H1 (cell line): Measurements from ENCODE around the gene DNAI1. TPM values are rescaled to one million over a fixed set of nuclear protein-coding genes. Genes with fewer than 3 reads are reported as not detected.

Experiments used
- CTCF ChIA-PET: fragments of 300-600 bp; sonication (Branson Sonifier 250); formaldehyde crosslinking; loops from one replicate; lab custom pipeline; 2021; ENCODE audit not compliant: partially characterized antibody; lab: Charles Lee
- POLR2A ChIA-PET: fragments of 300-600 bp; sonication (Branson Sonifier 250); formaldehyde crosslinking; loops from one replicate; lab custom pipeline; 2021; ENCODE audit warnings: inconsistent platforms; ENCODE audit not compliant: partially characterized antibody; lab: Charles Lee
- DNase-seq, 2 experiments: peaks; one replicate each; pipeline versions ENCODE4 v3.0.0 to v3.0.0-alpha.2; 2010 to 2022; ENCODE audit warnings: low spot score in 2 of 2, low read depth in 1 of 2, mixed read lengths in 1 of 2
- FAIRE-seq: peaks from 2 replicates; lab custom pipeline; 2011; peaks lifted over from hg19 to GRCh38; lab: Jason Lieb, UNC
- H2AFZ ChIP-seq: 2 replicates; pipeline ENCODE4 v1.8.1; 2012; ENCODE audit warnings: low read length, inconsistent platforms
- H2AK5ac ChIP-seq: 2 replicates; pipeline ENCODE4 v1.6.1; 2013; ENCODE audit warnings: low read depth, low read length
- H2BK120ac ChIP-seq: replicated peaks from 2 replicates; pipeline ENCODE3; 2013; ENCODE audit warnings: low read depth, low read length, inconsistent platforms
- H2BK12ac ChIP-seq: 2 replicates; pipeline ENCODE4 v1.6.1; 2013; ENCODE audit warnings: low read depth, low read length
- H2BK15ac ChIP-seq: 2 replicates; pipeline ENCODE4 v1.6.1; 2013; ENCODE audit warnings: low read length
- H2BK20ac ChIP-seq: 2 replicates; pipeline ENCODE4 v1.6.1; 2013; ENCODE audit warnings: low read length
- H2BK5ac ChIP-seq: 2 replicates; pipeline ENCODE4 v1.6.1; 2013; ENCODE audit warnings: low read depth, low read length
- H3K14ac ChIP-seq: 2 replicates; pipeline ENCODE4 v1.6.1; 2013; ENCODE audit warnings: inconsistent platforms; ENCODE audit not compliant: insufficient read length
- H3K18ac ChIP-seq: 2 replicates; pipeline ENCODE4 v1.6.1; 2013; ENCODE audit warnings: low read length; ENCODE audit errors: extremely low read depth
- H3K23ac ChIP-seq: 2 replicates; pipeline ENCODE4 v1.6.1; 2013; ENCODE audit warnings: inconsistent platforms; ENCODE audit not compliant: insufficient read length
- H3K23me2 ChIP-seq: 2 replicates; pipeline ENCODE4 v1.6.1; 2013; ENCODE audit warnings: low read depth, low read length
- H3K27ac ChIP-seq: 2 replicates; pipeline ENCODE4 v1.6.1; 2011; ENCODE audit warnings: low read depth, low read length, inconsistent platforms
- H3K27me3 ChIP-seq, 4 experiments: replicated peaks in 1 of 4; 1 replicate in 1 of 4; 2 replicates in 3 of 4; pipeline versions ENCODE4 v1.6.1 to v1.8.1; 2011 to 2013; ENCODE audit warnings: low read length in 3 of 4, mild to moderate bottlenecking in 3 of 4, inconsistent platforms in 2 of 4, mixed read lengths in 2 of 4, moderate library complexity in 1 of 4; ENCODE audit not compliant: control insufficient read depth in 3 of 4, insufficient read depth in 3 of 4; ENCODE audit errors: extremely low read depth in 1 of 4
- H3K36me3 ChIP-seq, 4 experiments: 2 replicates each; pipeline versions ENCODE4 v1.6.1 to v1.8.1; 2011 to 2013; ENCODE audit warnings: mild to moderate bottlenecking in 4 of 4, low read length in 3 of 4, moderate library complexity in 2 of 4, control low read depth in 1 of 4, inconsistent platforms in 1 of 4; ENCODE audit not compliant: insufficient read depth in 4 of 4, control insufficient read depth in 2 of 4
- H3K4ac ChIP-seq: replicated peaks from 2 replicates; pipeline ENCODE3; 2013; ENCODE audit warnings: low read length, low read depth, mixed read lengths, inconsistent platforms; ENCODE audit not compliant: insufficient read length
- H3K4me1 ChIP-seq, 4 experiments: replicated peaks in 1 of 4; 1 replicate in 1 of 4; 2 replicates in 3 of 4; pipeline versions ENCODE4 v1.6.1 to v1.8.1; 2011 to 2013; ENCODE audit warnings: low read length in 3 of 4, inconsistent platforms in 2 of 4, mixed read lengths in 1 of 4; ENCODE audit not compliant: insufficient read depth in 4 of 4, control insufficient read depth in 3 of 4
- H3K4me2 ChIP-seq, 2 experiments: 2 replicates each; pipeline versions ENCODE4 v1.6.1 to v1.8.1; 2011 to 2013; ENCODE audit warnings: low read depth in 2 of 2, low read length in 2 of 2, control low read depth in 1 of 2, inconsistent platforms in 1 of 2, mild to moderate bottlenecking in 1 of 2; ENCODE audit not compliant: insufficient read depth in 1 of 2
- H3K4me3 ChIP-seq, 4 experiments: fragments of 200-600, 300-600 bp in 1 of 4; sonication (generic), shearing (Covaris generic), sonication (Bioruptor Twin) in 1 of 4; 2 replicates each; pipeline versions ENCODE4 v1.5.1 to v1.8.1; 2011 to 2016; ENCODE audit warnings: low read length in 4 of 4, low read depth in 3 of 4, control low read depth in 2 of 4, inconsistent platforms in 2 of 4, mild to moderate bottlenecking in 2 of 4, mixed read lengths in 1 of 4, moderate library complexity in 1 of 4; ENCODE audit not compliant: insufficient read depth in 2 of 4; ENCODE audit errors: extremely low read depth in 1 of 4
- H3K56ac ChIP-seq: replicated peaks from 2 replicates; pipeline ENCODE3; 2013; ENCODE audit warnings: low read depth, mild to moderate bottlenecking, mixed read lengths, low read length, inconsistent platforms; ENCODE audit not compliant: insufficient read length
- H3K79me1 ChIP-seq: 2 replicates; pipeline ENCODE4 v1.6.1; 2013; ENCODE audit warnings: low read depth, low read length, control low read depth
- H3K79me2 ChIP-seq, 2 experiments: 2 replicates each; pipeline versions ENCODE4 v1.6.1 to v1.8.1; 2012 to 2013; ENCODE audit warnings: low read length in 2 of 2, mild to moderate bottlenecking in 2 of 2, inconsistent platforms in 1 of 2; ENCODE audit not compliant: insufficient read depth in 2 of 2, control insufficient read depth in 1 of 2
- H3K9ac ChIP-seq, 4 experiments: replicated peaks in 1 of 4; 1 replicate in 1 of 4; 2 replicates in 3 of 4; pipeline versions ENCODE4 v1.6.1 to v1.8.1; 2011 to 2013; ENCODE audit warnings: low read depth in 3 of 4, low read length in 3 of 4, control low read depth in 2 of 4, mild to moderate bottlenecking in 2 of 4, moderate library complexity in 2 of 4, inconsistent platforms in 1 of 4; ENCODE audit errors: extremely low read depth in 1 of 4
- H3K9me3 ChIP-seq, 2 experiments: 2 replicates each; pipeline versions ENCODE4 v1.6.1 to v1.8.1; 2012 to 2013; ENCODE audit warnings: mild to moderate bottlenecking in 2 of 2, moderate library complexity in 2 of 2, control low read depth in 1 of 2, inconsistent platforms in 1 of 2, low read depth in 1 of 2, low read length in 1 of 2, mixed read lengths in 1 of 2; ENCODE audit not compliant: insufficient read depth in 2 of 2
- H4K20me1 ChIP-seq, 2 experiments: replicated peaks in 1 of 2; 2 replicates each; pipeline versions ENCODE3 to v1.8.1; 2011 to 2013; ENCODE audit warnings: inconsistent platforms in 2 of 2, low read length in 2 of 2, mild to moderate bottlenecking in 1 of 2; ENCODE audit not compliant: insufficient read depth in 2 of 2, control insufficient read depth in 1 of 2
- H4K5ac ChIP-seq: 2 replicates; pipeline ENCODE4 v1.6.1; 2013; ENCODE audit warnings: low read length, low read depth, mixed read lengths, inconsistent platforms; ENCODE audit not compliant: insufficient read length
- H4K8ac ChIP-seq: 2 replicates; pipeline ENCODE4 v1.8.0; 2013; ENCODE audit warnings: mild to moderate bottlenecking, moderate library complexity, low read length, inconsistent platforms; ENCODE audit not compliant: insufficient read depth; ENCODE audit errors: extremely low read depth
- H4K91ac ChIP-seq: replicated peaks from 2 replicates; pipeline ENCODE3; 2013; ENCODE audit warnings: low read length, mixed read lengths, inconsistent platforms; ENCODE audit not compliant: insufficient read length
- ATF2 ChIP-seq: IDR thresholded peaks from 2 replicates; pipeline ENCODE4 v1.6.1; 2012; ENCODE audit warnings: low read length, inconsistent platforms
- RAD21 ChIP-seq, 2 experiments: IDR thresholded peaks in 1 of 2; conservative IDR thresholded peaks in 1 of 2; 2 replicates each; pipeline ENCODE4 v1.6.1; 2011; ENCODE audit warnings: low read depth in 2 of 2, low read length in 2 of 2, improper control_type of control experiment in 1 of 2, inconsistent platforms in 1 of 2, mild to moderate bottlenecking in 1 of 2, moderate library complexity in 1 of 2
- RXRA ChIP-seq: IDR thresholded peaks from 2 replicates; pipeline ENCODE4 v1.6.1; 2011; ENCODE audit warnings: low read depth, mild to moderate bottlenecking, low read length, moderate library complexity; ENCODE audit not compliant: insufficient read depth
- TEAD4 ChIP-seq: IDR thresholded peaks from 2 replicates; pipeline ENCODE4 v1.6.1; 2012; ENCODE audit warnings: low read depth, low read length, inconsistent platforms, mixed read lengths
- WGBS, 2 experiments: shearing (Covaris generic) in 1 of 2; methylation state at CpG; one replicate each; pipeline versions ENCODE4 v1.1.6 to v1.1.7; 2013 to 2015; ENCODE audit warnings: low lambda C conversion rate in 2 of 2, mixed read lengths in 2 of 2, inconsistent platforms in 1 of 2, low coverage in 1 of 2, missing lambda C conversion rate in 1 of 2; ENCODE audit not compliant: insufficient replicate concordance in 2 of 2, insufficient coverage in 1 of 2, insufficient read length in 1 of 2; ENCODE audit errors: extremely low coverage in 1 of 2, missing lambda C conversion rate in 1 of 2; 5-methylcytosine and 5-hydroxymethylcytosine counted together
- polyA plus RNA-seq, 7 experiments: library from polyadenylated mRNA; depleted of rRNA in 3 of 7; stranded (reverse) in 5 of 7; unstranded in 2 of 7; fragments of >200 nt in 5 of 7; fragments of 200-250 nt in 2 of 7; gene quantifications; 1 replicate in 5 of 7; 2 replicates in 1 of 7; 4 replicates in 1 of 7; pipeline versions ENCODE4 v1.2.1 to v1.2.3, GENCODE V29; 2011 to 2013; ENCODE audit warnings: missing spikeins in 2 of 7, mixed read lengths in 2 of 7
- total RNA-seq: library from RNA; stranded (reverse); fragmentation: NEBNext Ultra II Directional; extraction: Animal tissue kit (Norgen Biotek cat#: 25700); gene quantifications from 2 replicates; pipeline ENCODE4 v1.2.1, GENCODE V29; 2021
- TF ChIP-seq, protein P1 (sequence below): IDR thresholded peaks from 2 replicates; pipeline ENCODE4 v1.6.1; 2012; ENCODE audit warnings: inconsistent platforms
- TF ChIP-seq, protein P2 (sequence below), 3 experiments: IDR thresholded peaks; 1 replicate in 2 of 3; 2 replicates in 1 of 3; pipeline versions ENCODE4 v1.5.1 to v1.6.1; 2011; ENCODE audit warnings: low read length in 3 of 3, mild to moderate bottlenecking in 3 of 3, inconsistent platforms in 2 of 3, low read depth in 1 of 3, moderate library complexity in 1 of 3; ENCODE audit not compliant: insufficient read depth in 1 of 3; ENCODE audit errors: control extremely low read depth in 1 of 3

The DNAI1 gene
- total and polyA plus RNA-seq, 2 of the 8 experiments (the other 6 are each of a cell fraction or from before 2014, with no cell fraction given) = 0.37 to 0.54 TPM

GRCh38 chr9:34426347-34427074 is 32.1 kb upstream of the DNAI1 start:
- POLR2A ChIA-PET = no interaction called here
- no peak for FAIRE-seq
- TF ChIP-seq TEAD4 = peak; percentile 61; the same call in 1 of the 2 replicates
- TF ChIP-seq, protein P1, sequence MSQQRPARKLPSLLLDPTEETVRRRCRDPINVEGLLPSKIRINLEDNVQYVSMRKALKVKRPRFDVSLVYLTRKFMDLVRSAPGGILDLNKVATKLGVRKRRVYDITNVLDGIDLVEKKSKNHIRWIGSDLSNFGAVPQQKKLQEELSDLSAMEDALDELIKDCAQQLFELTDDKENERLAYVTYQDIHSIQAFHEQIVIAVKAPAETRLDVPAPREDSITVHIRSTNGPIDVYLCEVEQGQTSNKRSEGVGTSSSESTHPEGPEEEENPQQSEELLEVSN = no peak
- no peak for TF ChIP-seq ATF2
- TF ChIP-seq, protein P2, sequence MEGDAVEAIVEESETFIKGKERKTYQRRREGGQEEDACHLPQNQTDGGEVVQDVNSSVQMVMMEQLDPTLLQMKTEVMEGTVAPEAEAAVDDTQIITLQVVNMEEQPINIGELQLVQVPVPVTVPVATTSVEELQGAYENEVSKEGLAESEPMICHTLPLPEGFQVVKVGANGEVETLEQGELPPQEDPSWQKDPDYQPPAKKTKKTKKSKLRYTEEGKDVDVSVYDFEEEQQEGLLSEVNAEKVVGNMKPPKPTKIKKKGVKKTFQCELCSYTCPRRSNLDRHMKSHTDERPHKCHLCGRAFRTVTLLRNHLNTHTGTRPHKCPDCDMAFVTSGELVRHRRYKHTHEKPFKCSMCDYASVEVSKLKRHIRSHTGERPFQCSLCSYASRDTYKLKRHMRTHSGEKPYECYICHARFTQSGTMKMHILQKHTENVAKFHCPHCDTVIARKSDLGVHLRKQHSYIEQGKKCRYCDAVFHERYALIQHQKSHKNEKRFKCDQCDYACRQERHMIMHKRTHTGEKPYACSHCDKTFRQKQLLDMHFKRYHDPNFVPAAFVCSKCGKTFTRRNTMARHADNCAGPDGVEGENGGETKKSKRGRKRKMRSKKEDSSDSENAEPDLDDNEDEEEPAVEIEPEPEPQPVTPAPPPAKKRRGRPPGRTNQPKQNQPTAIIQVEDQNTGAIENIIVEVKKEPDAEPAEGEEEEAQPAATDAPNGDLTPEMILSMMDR (IDR thresholded peaks at IDR 0.05; ENCODE audit: control extremely low read depth in 1 of 3, insufficient read depth in 1 of 3, low read depth in 1 of 3, low read length in 3 of 3) = peak; percentile 12 to 24 (median 13); a peak in 3 of 4 replicates
- peak in 1 of 2 experiments; percentile 23; a peak in 1 of 4 replicates for TF ChIP-seq RAD21 (IDR thresholded peaks at IDR 0.05 in 1 of 2, conservative IDR thresholded peaks at IDR 0.05 in 1 of 2; ENCODE audit: low read depth in 2 of 2, low read length in 2 of 2)
- no peak for TF ChIP-seq RXRA

More at GRCh38 chr9:34426347-34427074, 32.1 kb upstream of the DNAI1 start:
- no peak overlapping the region for H3K18ac ChIP-seq
- H4K91ac ChIP-seq = no peak overlapping the region
- no peak overlapping the region for H2BK120ac ChIP-seq
- H4K20me1 ChIP-seq = peaks cover 0 to 8% of the 10 kb centered on the region in 2 experiments
- no peaks in the 10 kb centered on the region for H3K9me3 ChIP-seq
- no peak overlapping the region for H2AK5ac ChIP-seq
- no peak overlapping the region for H2AFZ ChIP-seq
- no peak overlapping the region for H3K9ac ChIP-seq
- no peaks in the 10 kb centered on the region for H3K23me2 ChIP-seq
- no peak overlapping the region for H2BK5ac ChIP-seq
- H3K14ac ChIP-seq = no peak overlapping the region
- no peak overlapping the region for H2BK20ac ChIP-seq
- H4K5ac ChIP-seq = no peak overlapping the region
- H3K36me3 ChIP-seq = no peaks in the 10 kb centered on the region
- no peak overlapping the region for H3K56ac ChIP-seq
- CTCF ChIA-PET = interaction anchor here (1.0 to 11.7 kb wide), 7 partner anchors 11 to 165 kb away, joined by 3 to 106 read pairs (median 4); no protein-coding TSS in a partner anchor
- no peak overlapping the region for H2BK15ac ChIP-seq
- 81% methylated on average over 5 of the region's 5 CpGs; no CpG with 5 or more reads in 1 of the 2 experiments for WGBS, 2 experiments
- H3K27me3 ChIP-seq = no peaks in the 10 kb centered on the region
- no peak for DNase-seq
- no peaks in the 10 kb centered on the region for H3K79me2 ChIP-seq
- H3K4ac ChIP-seq = no peak overlapping the region
- no peak overlapping the region for H3K27ac ChIP-seq
- no peak overlapping the region for H2BK12ac ChIP-seq
- H3K23ac ChIP-seq = no peak overlapping the region
- no peaks in the 10 kb centered on the region; the same call in 1 of the 2 replicates for H3K79me1 ChIP-seq
- H3K4me3 ChIP-seq = no peak overlapping the region
- H4K8ac ChIP-seq = no peak overlapping the region
- H3K4me1 ChIP-seq = no peaks in the 10 kb centered on the region
- H3K4me2 ChIP-seq = no peak overlapping the region
